H1 (cell line): ENCODE measurements around the gene PSMC1. TPM values are rescaled to one million over a fixed set of nuclear protein-coding genes. Genes with fewer than 3 reads are reported as not detected.

ENCODE experiments used
- KDM5A ChIP-seq: fragments of 200-600 bp; IDR thresholded peaks from 2 replicates; pipeline ENCODE4 v1.7.1; 2012; ENCODE audit warnings: mild to moderate bottlenecking, low read length, inconsistent platforms, mixed read lengths
- NANOG ChIP-seq: IDR thresholded peaks from 2 replicates; pipeline ENCODE4 v1.6.1; 2011; ENCODE audit warnings: low read length, low read depth, mild to moderate bottlenecking, inconsistent platforms; ENCODE audit not compliant: insufficient read depth, poor library complexity, severe bottlenecking
- PHF8 ChIP-seq: fragments of 200-600 bp; sonication (generic); conservative IDR thresholded peaks from 2 replicates; pipeline ENCODE4 v1.7.1; 2012; ENCODE audit warnings: low read depth, mild to moderate bottlenecking, inconsistent platforms, low read length, moderate library complexity
- polyA plus RNA-seq, 7 experiments: library from polyadenylated mRNA; depleted of rRNA in 3 of 7; stranded (reverse) in 5 of 7; unstranded in 2 of 7; fragments of >200 nt in 5 of 7; fragments of 200-250 nt in 2 of 7; gene quantifications; 1 replicate in 5 of 7; 2 replicates in 1 of 7; 4 replicates in 1 of 7; pipeline versions ENCODE4 v1.2.1 to v1.2.3, GENCODE V29; 2011 to 2013; ENCODE audit warnings: missing spikeins in 2 of 7, mixed read lengths in 2 of 7
- total RNA-seq: library from RNA; stranded (reverse); fragmentation: NEBNext Ultra II Directional; extraction: Animal tissue kit (Norgen Biotek cat#: 25700); gene quantifications from 2 replicates; pipeline ENCODE4 v1.2.1, GENCODE V29; 2021

PSMC1 gene
- total and polyA plus RNA-seq, 2 of the 8 experiments (the other 6 are each of a cell fraction or from before 2014, with no cell fraction given) = 46.2 to 99.6 TPM

DNA sequence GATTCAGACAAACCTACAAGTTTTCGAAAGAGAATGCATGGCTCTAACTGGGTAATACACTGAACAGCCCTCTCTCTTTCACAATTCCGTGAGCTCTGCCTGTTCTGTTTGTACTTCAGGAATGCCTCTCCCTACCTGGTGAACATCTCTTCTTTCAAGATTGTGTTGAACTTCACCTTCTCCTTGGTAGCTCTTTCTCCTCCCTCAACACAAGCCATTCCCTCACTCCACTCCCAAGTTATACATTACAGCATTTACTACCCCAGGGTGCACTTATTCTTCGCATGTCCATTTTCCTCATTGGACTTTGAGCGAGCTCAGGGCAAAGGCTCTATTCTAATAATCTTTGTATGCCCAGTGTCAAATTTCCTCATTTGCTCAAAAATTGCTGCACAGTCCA lies 47.1 kb downstream of the PSMC1 start (continued):
- TF ChIP-seq KDM5A (no peak), PHF8 (no peak), NANOG (no peak)
